Measurements from ENCODE around the gene USP54.

- TF ChIP-seq JUND (IDR thresholded peaks at IDR 0.05) = no peak
- TF ChIP-seq CTCF (IDR thresholded peaks at IDR 0.05; ENCODE audit: low read depth, low read length, missing input control) = no peak
- no peak for TF ChIP-seq RXRA (IDR thresholded peaks at IDR 0.05)
- TF ChIP-seq REST (IDR thresholded peaks at IDR 0.05) = no peak
- TF ChIP-seq GABPA (IDR thresholded peaks at IDR 0.05 in 1 of 2, conservative IDR thresholded peaks at IDR 0.05 in 1 of 2) = no peak
- no peak for TF ChIP-seq RAD21 (IDR thresholded peaks at IDR 0.05)
- TF ChIP-seq YY1 (IDR thresholded peaks at IDR 0.05) = no peak
- TF ChIP-seq TAF1 (conservative IDR thresholded peaks at IDR 0.05) = no peak
- TF ChIP-seq HNF4A (conservative IDR thresholded peaks at IDR 0.05) = no peak
- TF ChIP-seq NR2F2 (IDR thresholded peaks at IDR 0.05) = no peak
Observed at GRCh38 chr10:73478636-73479035, 112.5 kb downstream of the USP54 start.

Measured in liver (tissue), 3 donors.